Activated B cell treated with CpG ODN at 0.5 μM for 24 hours (primary cell): ENCODE data around the gene MCHR1. TPM values are rescaled to one million over a fixed set of nuclear protein-coding genes. Genes with fewer than 3 reads are reported as not detected.

Experiments used
- ATAC-seq: fragments of 200-7000 bp; cut with Tn5 transposase; one replicate; pipeline ENCODE4 v1.10.0; 2021; ENCODE audit warnings: low read depth, mild to moderate bottlenecking, moderate library complexity
- CTCF ChIA-PET: fragments of 350-600 bp; sonication (Branson Sonifier 250); formaldehyde crosslinking; loops from one replicate; lab custom pipeline; 2021; ENCODE audit warnings: antibody characterized with exemption; lab: Charles Lee
- POLR2A ChIA-PET: fragments of 350-600 bp; sonication (Branson Sonifier 250); formaldehyde crosslinking; loops from one replicate; lab custom pipeline; 2021; ENCODE audit warnings: antibody characterized with exemption; lab: Charles Lee
- DNase-seq: peaks from one replicate; pipeline ENCODE4 v3.0.0; 2022
- H3K27ac Mint-ChIP-seq: one replicate; pipeline ENCODE4 v1.8.0; 2020; ENCODE audit warnings: mixed read lengths
- H3K27me3 Mint-ChIP-seq: one replicate; pipeline ENCODE4 v1.8.0; 2021; ENCODE audit warnings: mixed read lengths
- H3K36me3 Mint-ChIP-seq: one replicate; pipeline ENCODE4 v1.8.0; 2021; ENCODE audit warnings: low read depth, mixed read lengths
- H3K4me1 Mint-ChIP-seq: one replicate; pipeline ENCODE4 v1.8.0; 2021; ENCODE audit warnings: mixed read lengths
- H3K4me3 Mint-ChIP-seq: one replicate; pipeline ENCODE4 v1.8.0; 2020; ENCODE audit warnings: mild to moderate bottlenecking, mixed read lengths
- H3K9me3 Mint-ChIP-seq: one replicate; pipeline ENCODE4 v1.8.0; 2020; ENCODE audit warnings: mixed read lengths
- intact Hi-C: fragments of 100-400 bp; cut with micrococcal nuclease; formaldehyde crosslinking; loops from one replicate; pipeline ENCODE4 v1.15.1; 2024
- total RNA-seq: library from RNA; stranded (reverse); gene quantifications from 2 replicates; pipeline ENCODE4 v1.2.3, GENCODE V29; 2022
- TF ChIP-seq, protein P1 (sequence below): fragments of 200-600 bp; IDR thresholded peaks from one replicate; pipeline ENCODE4 v1.8.0; 2022; ENCODE audit warnings: antibody characterized with exemption, mild to moderate bottlenecking

The MCHR1 gene
- total RNA-seq, 1 donor from 2014 or later = not detected

DNA sequence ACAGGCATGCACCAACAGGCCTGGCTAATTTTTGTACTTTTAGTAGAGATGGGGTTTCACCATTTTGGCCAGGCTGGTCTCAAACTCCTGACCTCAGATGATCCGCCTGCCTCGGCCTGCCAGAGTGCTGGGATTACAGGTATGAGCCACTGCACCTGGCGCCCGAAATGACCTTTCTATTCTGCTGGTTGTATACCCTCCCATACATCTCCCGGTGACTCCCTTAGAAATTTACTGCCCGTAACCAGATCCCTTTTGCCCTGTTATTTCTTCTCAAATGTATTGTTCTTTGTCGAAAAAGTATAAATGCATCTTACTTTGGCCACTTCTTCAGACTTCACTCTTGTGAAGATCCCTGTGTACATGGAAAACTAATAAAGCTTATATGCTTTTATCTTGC is 22.0 kb downstream of the MCHR1 start:
- Mint-ChIP-seq H3K36me3 (no peaks in the 10 kb centered on the region), H3K4me3 (no peak overlapping the region), H3K27me3 (peaks cover 4% of the 10 kb centered on the region), H3K27ac (no peak overlapping the region), H3K9me3 (no peaks in the 10 kb centered on the region), H3K4me1 (no peaks in the 10 kb centered on the region)
- ATAC-seq (no peak), DNase-seq (no peak)
- intact Hi-C loops = no loop called here
- ChIA-PET POLR2A (interaction anchor here (0.7 kb wide), 1 partner anchor 157 kb away, joined by 3 read pairs; no protein-coding TSS in a partner anchor), CTCF (interaction anchor here (0.7 to 1.3 kb wide), 2 partner anchors 9 to 42 kb away, joined by 3 to 4 read pairs; no protein-coding TSS in a partner anchor)
- TF ChIP-seq, protein P1, sequence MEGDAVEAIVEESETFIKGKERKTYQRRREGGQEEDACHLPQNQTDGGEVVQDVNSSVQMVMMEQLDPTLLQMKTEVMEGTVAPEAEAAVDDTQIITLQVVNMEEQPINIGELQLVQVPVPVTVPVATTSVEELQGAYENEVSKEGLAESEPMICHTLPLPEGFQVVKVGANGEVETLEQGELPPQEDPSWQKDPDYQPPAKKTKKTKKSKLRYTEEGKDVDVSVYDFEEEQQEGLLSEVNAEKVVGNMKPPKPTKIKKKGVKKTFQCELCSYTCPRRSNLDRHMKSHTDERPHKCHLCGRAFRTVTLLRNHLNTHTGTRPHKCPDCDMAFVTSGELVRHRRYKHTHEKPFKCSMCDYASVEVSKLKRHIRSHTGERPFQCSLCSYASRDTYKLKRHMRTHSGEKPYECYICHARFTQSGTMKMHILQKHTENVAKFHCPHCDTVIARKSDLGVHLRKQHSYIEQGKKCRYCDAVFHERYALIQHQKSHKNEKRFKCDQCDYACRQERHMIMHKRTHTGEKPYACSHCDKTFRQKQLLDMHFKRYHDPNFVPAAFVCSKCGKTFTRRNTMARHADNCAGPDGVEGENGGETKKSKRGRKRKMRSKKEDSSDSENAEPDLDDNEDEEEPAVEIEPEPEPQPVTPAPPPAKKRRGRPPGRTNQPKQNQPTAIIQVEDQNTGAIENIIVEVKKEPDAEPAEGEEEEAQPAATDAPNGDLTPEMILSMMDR = no peak

DNA sequence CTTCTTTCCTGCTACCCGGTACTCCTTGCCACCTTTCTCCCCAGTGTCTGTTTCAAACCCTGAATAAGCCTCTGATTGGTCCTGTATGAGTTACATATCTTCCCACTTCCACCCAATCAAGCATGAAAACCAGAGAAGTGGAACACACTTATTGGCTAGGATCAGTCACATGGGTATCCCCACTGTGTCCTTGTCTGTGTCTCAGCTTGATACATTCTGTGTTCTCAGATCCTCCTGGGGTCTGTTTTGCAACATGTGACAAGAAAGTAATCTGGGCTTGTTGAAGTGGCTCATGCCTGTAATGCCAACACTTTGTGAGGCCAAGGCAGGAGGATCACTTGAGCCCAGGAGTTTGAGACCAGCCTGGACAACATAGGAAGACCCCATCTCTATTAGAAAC is 23.9 kb downstream of the MCHR1 start:
- ChIA-PET CTCF (no interaction called here), POLR2A (no interaction called here)
- Mint-ChIP-seq H3K4me1 (no peaks in the 10 kb centered on the region), H3K4me3 (no peak overlapping the region), H3K9me3 (no peaks in the 10 kb centered on the region), H3K27me3 (peaks cover 3% of the 10 kb centered on the region), H3K36me3 (no peaks in the 10 kb centered on the region), H3K27ac (no peak overlapping the region)
- TF ChIP-seq, protein P1 = no peak
- DNase-seq (no peak), ATAC-seq (no peak)
- intact Hi-C loops = no loop called here

DNA sequence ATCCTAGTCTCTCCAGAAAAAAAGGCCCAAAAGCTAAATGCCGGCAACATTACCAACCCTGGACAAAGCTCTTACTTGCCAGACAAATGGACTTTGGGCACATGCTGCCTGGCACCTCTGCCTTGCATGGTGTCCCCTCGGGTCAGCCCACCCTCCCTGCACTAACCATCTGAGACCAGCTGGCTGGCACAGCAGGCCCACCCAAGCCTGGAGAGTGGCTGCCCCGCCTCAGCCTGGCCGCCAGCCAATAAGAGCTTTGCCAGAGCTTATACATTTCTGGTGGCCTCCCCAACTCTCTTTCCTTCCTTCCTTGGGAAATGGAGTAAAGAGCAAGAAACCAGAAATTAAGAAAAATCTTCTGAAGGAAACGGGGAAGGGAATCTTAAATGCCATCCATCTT is 24.5 kb downstream of the MCHR1 start:
- Mint-ChIP-seq H3K36me3 (no peaks in the 10 kb centered on the region), H3K27me3 (peaks cover 3% of the 10 kb centered on the region), H3K4me3 (no peak overlapping the region), H3K27ac (no peak overlapping the region), H3K4me1 (no peaks in the 10 kb centered on the region), H3K9me3 (no peaks in the 10 kb centered on the region)
- intact Hi-C loops = no loop called here
- POLR2A ChIA-PET = no interaction called here
- DNase-seq (no peak), ATAC-seq (no peak)
- TF ChIP-seq, protein P1 = no peak
- CTCF ChIA-PET = no interaction called here

- TF ChIP-seq, protein P1 = no peak
- ChIA-PET POLR2A (no interaction called here), CTCF (no interaction called here)
- no peak for DNase-seq
- no peak overlapping the region for H3K4me3 Mint-ChIP-seq
- H3K4me1 Mint-ChIP-seq = no peaks in the 10 kb centered on the region
- H3K36me3 Mint-ChIP-seq = no peaks in the 10 kb centered on the region
- H3K27ac Mint-ChIP-seq = no peak overlapping the region
- H3K27me3 Mint-ChIP-seq = peaks cover 3% of the 10 kb centered on the region
- no peak for ATAC-seq
- H3K9me3 Mint-ChIP-seq = no peaks in the 10 kb centered on the region
- intact Hi-C loops = no loop called here
Measured at GRCh38 chr22:40705918-40706682, 26.8 kb downstream of the MCHR1 start.

DNA sequence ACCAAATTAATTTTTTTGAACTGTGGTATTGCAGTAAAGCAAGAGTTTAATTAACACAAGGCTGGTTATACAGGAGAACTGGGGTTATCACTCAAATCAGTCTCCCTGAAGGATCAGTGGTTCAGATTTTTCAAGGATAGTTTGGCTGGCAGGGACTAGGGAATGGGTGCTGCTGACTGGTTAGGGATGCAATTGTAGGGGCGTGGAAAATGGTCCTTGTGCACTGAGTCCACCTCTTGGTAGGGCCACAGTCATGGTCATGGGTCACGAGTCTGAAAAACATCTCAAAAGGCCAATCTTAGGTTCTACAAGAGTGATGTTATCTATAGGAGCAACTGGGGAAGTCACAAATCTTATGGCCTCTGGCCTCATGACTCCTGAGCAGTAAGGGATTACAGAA is 27.9 kb downstream of the MCHR1 start:
- Mint-ChIP-seq H3K4me3 (no peak overlapping the region), H3K27me3 (peaks cover 3% of the 10 kb centered on the region), H3K4me1 (peaks cover 5% of the 10 kb centered on the region), H3K9me3 (no peaks in the 10 kb centered on the region), H3K27ac (no peak overlapping the region), H3K36me3 (no peaks in the 10 kb centered on the region)
- TF ChIP-seq, protein P1 = no peak
- POLR2A ChIA-PET = no interaction called here
- intact Hi-C loops = no loop called here
- ATAC-seq (no peak), DNase-seq (no peak)
- CTCF ChIA-PET = no interaction called here
